Keratinocyte (primary cell): ENCODE measurements around the gene ABHD16A. TPM values are rescaled to one million over a fixed set of nuclear protein-coding genes. Genes with fewer than 3 reads are reported as not detected.

ENCODE experiments used
- DNase-seq: peaks from one replicate; pipeline ENCODE4 v3.0.0-alpha.2; 2011; ENCODE audit warnings: low read depth, missing footprints, low spot score
- FAIRE-seq: peaks from 2 replicates; lab custom pipeline; 2011; peaks lifted over from hg19 to GRCh38; lab: Jason Lieb, UNC
- H2AFZ ChIP-seq: 2 replicates; pipeline ENCODE4 v1.6.0; 2012; ENCODE audit warnings: low read length, control low read depth, inconsistent platforms; ENCODE audit not compliant: control insufficient read depth
- H3K27ac ChIP-seq: 2 replicates; pipeline ENCODE4 v1.5.1; 2011; ENCODE audit warnings: low read length; ENCODE audit not compliant: control insufficient read depth, insufficient read depth
- H3K27me3 ChIP-seq: 3 replicates; pipeline ENCODE4 v1.6.0; 2011; ENCODE audit warnings: low read length; ENCODE audit not compliant: control insufficient read depth, insufficient read depth; ENCODE audit errors: extremely low read depth
- H3K36me3 ChIP-seq, 2 experiments: 2 replicates in 1 of 2; 3 replicates in 1 of 2; pipeline ENCODE4 v1.5.1; 2011; ENCODE audit warnings: low read length in 2 of 2, mild to moderate bottlenecking in 1 of 2; ENCODE audit not compliant: control insufficient read depth in 2 of 2, insufficient read depth in 2 of 2; ENCODE audit errors: extremely low read depth in 1 of 2
- H3K4me1 ChIP-seq: 3 replicates; pipeline ENCODE4 v1.5.1; 2011; ENCODE audit warnings: low read length; ENCODE audit not compliant: control insufficient read depth, insufficient read depth; ENCODE audit errors: extremely low read depth
- H3K4me2 ChIP-seq: 3 replicates; pipeline ENCODE4 v1.6.0; 2011; ENCODE audit warnings: low read depth, low read length; ENCODE audit not compliant: control insufficient read depth, insufficient read depth; ENCODE audit errors: extremely low read depth
- H3K4me3 ChIP-seq, 3 experiments: fragments of 200-600 bp in 1 of 3; sonication (generic) in 1 of 3; 2 replicates in 2 of 3; 3 replicates in 1 of 3; pipeline ENCODE4 v1.5.1; 2011 to 2016; ENCODE audit warnings: low read length in 3 of 3, mild to moderate bottlenecking in 3 of 3, control low read depth in 2 of 3, inconsistent platforms in 1 of 3, low read depth in 1 of 3, mixed read lengths in 1 of 3, mixed run types in 1 of 3, moderate library complexity in 1 of 3; ENCODE audit not compliant: control insufficient read depth in 2 of 3, insufficient read depth in 2 of 3; ENCODE audit errors: extremely low read depth in 1 of 3
- H3K79me2 ChIP-seq: 2 replicates; pipeline ENCODE4 v1.6.0; 2012; ENCODE audit warnings: low read length; ENCODE audit not compliant: control insufficient read depth, insufficient read depth
- H3K9ac ChIP-seq: 3 replicates; pipeline ENCODE4 v1.6.0; 2011; ENCODE audit warnings: low read length; ENCODE audit not compliant: control insufficient read depth, insufficient read depth; ENCODE audit errors: extremely low read depth
- H3K9me1 ChIP-seq: 3 replicates; pipeline ENCODE4 v1.6.0; 2011; ENCODE audit warnings: low read length; ENCODE audit not compliant: control insufficient read depth, insufficient read depth; ENCODE audit errors: extremely low read depth
- H3K9me3 ChIP-seq: 2 replicates; pipeline ENCODE4 v1.5.1; 2012; ENCODE audit warnings: low read depth, low read length; ENCODE audit not compliant: control insufficient read depth
- H4K20me1 ChIP-seq: 3 replicates; pipeline ENCODE4 v1.6.0; 2011; ENCODE audit warnings: low read length; ENCODE audit not compliant: control insufficient read depth, insufficient read depth; ENCODE audit errors: extremely low read depth
- CTCF ChIP-seq, 3 experiments: IDR thresholded peaks in 1 of 3; conservative IDR thresholded peaks in 1 of 3; optimal IDR thresholded peaks in 1 of 3; 2 replicates in 2 of 3; 3 replicates in 1 of 3; pipeline versions ENCODE3 to v1.5.1; 2011; ENCODE audit warnings: low read length in 3 of 3, mild to moderate bottlenecking in 3 of 3, moderate library complexity in 2 of 3, control low read depth in 1 of 3, inconsistent platforms in 1 of 3; ENCODE audit not compliant: insufficient read depth in 2 of 3; ENCODE audit errors: extremely low read depth in 1 of 3
- EZH2 ChIP-seq: IDR thresholded peaks from one replicate; pipeline ENCODE4 v1.6.1; 2012; ENCODE audit warnings: inconsistent platforms, mild to moderate bottlenecking, low read length, moderate library complexity
- dilution Hi-C: fragments of 300-500 bp; cut with MboI; formaldehyde crosslinking; loops from one replicate; pipeline ENCODE4 v1.7.0; 2020; ENCODE audit warnings: low sequenced_read_pairs; ENCODE audit not compliant: extremely low pct_ligation_motif_present
- polyA plus RNA-seq, 5 experiments: library from polyadenylated mRNA; depleted of rRNA in 3 of 5; stranded (reverse) in 3 of 5; stranded (forward) in 1 of 5; unstranded in 1 of 5; fragments of >200 nt; gene quantifications; 1 replicate in 1 of 5; 2 replicates in 3 of 5; 3 replicates in 1 of 5; pipeline versions ENCODE4 v1.2.1 to v1.2.3, GENCODE V29; 2011 to 2012; ENCODE audit warnings: missing spikeins in 2 of 5, low read depth in 1 of 5, low replicate concordance in 1 of 5

Gene ABHD16A
- polyA plus RNA-seq, 1 donor (not counting 4 experiments of a cell fraction or from before 2014, with no cell fraction given): 21.8 TPM

GRCh38 chr6:31750411-31751022 lies 47.4 kb upstream of the ABHD16A start:
- Histone ChIP-seq H3K36me3 (peaks cover 0 to 12% of the 10 kb centered on the region in 2 experiments), H3K27ac (no peak overlapping the region), H3K4me2 (no peak overlapping the region), H4K20me1 (no peaks in the 10 kb centered on the region), H3K9me3 (no peaks in the 10 kb centered on the region), H3K79me2 (no peaks in the 10 kb centered on the region), H2AFZ (no peak overlapping the region), H3K4me3 (no peak overlapping the region), H3K9ac (no peak overlapping the region), H3K4me1 (no peaks in the 10 kb centered on the region), H3K27me3 (no peaks in the 10 kb centered on the region), H3K9me1 (no peaks in the 10 kb centered on the region)
- DNase-seq: no peak
- TF ChIP-seq EZH2: no peak
- TF ChIP-seq CTCF (optimal IDR thresholded peaks at IDR 0.05 in 1 of 3, IDR thresholded peaks at IDR 0.05 in 1 of 3, conservative IDR thresholded peaks at IDR 0.05 in 1 of 3; ENCODE audit: extremely low read depth in 1 of 3, insufficient read depth in 2 of 3, low read length in 3 of 3): no peak
- dilution Hi-C loops: no loop called here
- FAIRE-seq: no peak

DNA sequence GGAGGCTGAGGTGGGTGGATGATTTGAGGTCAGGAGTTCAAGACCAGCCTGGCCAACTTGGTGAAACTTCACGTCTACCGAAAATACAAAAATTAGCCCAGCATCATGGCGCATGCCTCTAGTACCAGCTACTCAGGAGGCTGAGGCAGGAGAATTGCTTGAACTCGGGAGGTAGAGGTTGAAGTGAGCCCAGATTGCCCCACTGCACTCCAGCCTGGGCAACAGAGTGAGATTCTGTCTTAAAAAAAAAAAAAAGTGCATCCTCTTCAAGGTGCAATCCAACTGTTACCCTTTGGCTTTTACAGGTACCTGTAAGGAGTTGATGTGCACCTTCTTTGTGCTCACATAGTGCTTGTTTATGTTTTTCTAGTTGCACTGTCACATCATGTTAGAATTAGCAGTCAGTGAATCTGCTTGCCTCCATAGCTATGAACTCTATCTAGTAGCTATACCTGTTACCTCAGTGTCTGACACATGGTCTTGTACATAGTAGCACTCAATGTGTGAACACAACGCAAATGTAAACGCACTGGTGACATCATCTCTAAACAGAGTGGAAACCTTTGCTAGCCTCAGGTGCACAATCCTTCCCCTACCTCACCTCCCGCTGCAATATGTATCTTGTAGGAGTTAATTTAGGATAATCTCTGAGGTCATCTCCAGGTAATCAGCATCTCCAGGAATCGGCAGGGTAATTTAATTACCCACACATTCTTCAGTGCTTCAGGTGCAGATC lies 46.3 kb upstream of the ABHD16A start:
- dilution Hi-C loops: no loop called here
- no peak for DNase-seq
- Histone ChIP-seq H3K4me1 (no peaks in the 10 kb centered on the region), H3K4me2 (no peak overlapping the region), H3K4me3 (no peak overlapping the region), H3K27me3 (no peaks in the 10 kb centered on the region), H4K20me1 (no peaks in the 10 kb centered on the region), H3K36me3 (peaks cover 0 to 12% of the 10 kb centered on the region in 2 experiments), H2AFZ (no peak overlapping the region), H3K9me1 (no peaks in the 10 kb centered on the region), H3K79me2 (no peaks in the 10 kb centered on the region), H3K9ac (no peak overlapping the region), H3K9me3 (no peaks in the 10 kb centered on the region), H3K27ac (no peak overlapping the region)
- TF ChIP-seq CTCF (optimal IDR thresholded peaks at IDR 0.05 in 1 of 3, IDR thresholded peaks at IDR 0.05 in 1 of 3, conservative IDR thresholded peaks at IDR 0.05 in 1 of 3; ENCODE audit: extremely low read depth in 1 of 3, insufficient read depth in 2 of 3, low read length in 3 of 3) (no peak), EZH2 (no peak)
- FAIRE-seq: no peak
